GM18502 (cell line): ENCODE results near the gene RRM1.

Experiments
- ATAC-seq: cut with Tn5 transposase; IDR thresholded peaks from one replicate; pipeline ENCODE4 v1.9.1; 2021; ENCODE audit warnings: mild to moderate bottlenecking; ENCODE audit not compliant: unreplicated experiment, poor library complexity

The RRM1 gene

DNA sequence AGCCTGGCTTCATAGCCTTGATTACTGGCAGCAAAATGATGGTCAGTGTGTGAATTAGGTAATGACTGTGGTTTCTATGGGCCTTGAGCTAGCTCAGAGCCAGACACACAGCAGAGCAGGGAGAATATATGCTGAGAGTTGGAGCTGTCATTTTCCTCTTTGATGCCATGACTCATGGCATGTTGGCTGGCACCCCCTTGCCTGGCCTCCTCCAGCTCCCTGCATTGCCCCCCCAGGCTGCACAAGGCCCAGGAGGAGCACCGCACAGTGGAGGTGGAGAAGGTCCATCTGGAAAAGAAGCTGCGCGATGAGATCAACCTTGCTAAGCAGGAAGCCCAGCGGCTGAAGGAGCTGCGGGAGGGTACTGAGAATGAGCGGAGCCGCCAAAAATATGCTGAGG lies 20.3 kb upstream of the RRM1 start:
- no peak for ATAC-seq

DNA sequence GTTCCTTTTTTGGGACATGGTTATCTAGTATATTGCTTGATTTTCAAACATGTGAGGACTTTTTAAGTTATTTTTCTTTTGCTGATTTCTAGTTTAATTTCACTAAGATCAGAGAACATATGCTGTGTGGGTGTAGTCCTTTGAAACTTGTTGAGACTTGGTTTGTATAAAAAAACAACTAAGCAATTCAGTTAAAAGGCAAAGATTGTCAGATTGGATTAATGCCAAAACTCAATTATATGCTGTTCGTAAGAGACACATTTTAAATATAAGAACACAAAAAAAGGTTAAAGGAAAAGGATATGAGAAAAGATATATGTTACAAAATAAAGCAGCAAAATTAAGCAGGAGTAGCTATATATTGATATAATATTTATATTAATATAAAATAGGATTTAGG lies 17.8 kb upstream of the RRM1 start:
- no peak for ATAC-seq

DNA sequence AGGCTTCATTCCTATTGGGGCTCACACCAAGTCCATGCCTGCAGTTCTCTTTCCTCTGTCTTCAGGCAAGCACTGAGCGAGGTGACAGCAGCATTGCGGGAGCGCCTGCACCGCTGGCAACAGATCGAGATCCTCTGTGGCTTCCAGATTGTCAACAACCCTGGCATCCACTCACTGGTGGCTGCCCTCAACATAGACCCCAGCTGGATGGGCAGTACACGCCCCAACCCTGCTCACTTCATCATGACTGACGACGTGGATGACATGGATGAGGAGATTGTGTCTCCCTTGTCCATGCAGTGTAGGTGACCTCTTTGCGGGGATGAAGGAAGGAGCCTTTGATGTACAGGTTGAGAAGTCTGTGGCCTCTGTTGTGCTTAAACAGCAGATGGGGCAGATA lies 11.4 kb upstream of the RRM1 start:
- ATAC-seq: no peak

DNA sequence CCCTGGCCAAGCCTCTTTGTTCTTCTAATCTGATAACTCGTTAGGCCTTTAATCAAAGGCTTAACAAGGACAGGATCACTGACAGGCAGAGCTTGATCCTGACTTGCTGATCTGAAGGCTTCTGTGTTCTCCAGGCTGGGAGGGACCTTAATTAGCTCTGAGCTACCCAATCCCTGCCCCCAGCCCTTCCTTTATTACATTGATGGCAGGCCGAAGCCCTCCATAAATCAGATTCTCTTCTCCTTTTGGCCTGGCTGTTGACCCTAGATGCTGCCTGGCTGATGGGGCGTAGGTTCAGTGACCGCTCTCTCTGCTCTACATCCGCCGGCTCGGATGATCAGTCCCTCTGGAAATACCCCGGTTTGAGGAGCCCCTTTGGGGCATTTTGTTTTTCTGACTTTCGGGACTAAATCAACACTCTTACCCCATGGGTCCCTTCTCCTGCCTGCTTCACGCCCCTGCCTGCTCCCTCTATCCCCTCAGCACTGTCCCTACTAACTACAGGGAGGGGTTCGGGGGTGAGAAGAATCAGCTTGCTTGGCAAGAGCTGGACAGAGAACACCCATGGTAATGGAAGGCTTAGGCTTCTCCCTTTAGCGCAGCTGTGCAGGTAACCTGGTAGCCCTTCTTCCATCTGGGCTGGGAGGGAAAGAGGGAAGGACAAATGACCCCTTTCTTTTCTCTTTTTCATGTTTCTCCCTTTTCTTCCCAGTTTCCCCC lies 10.0 kb upstream of the RRM1 start:
- no peak for ATAC-seq

DNA sequence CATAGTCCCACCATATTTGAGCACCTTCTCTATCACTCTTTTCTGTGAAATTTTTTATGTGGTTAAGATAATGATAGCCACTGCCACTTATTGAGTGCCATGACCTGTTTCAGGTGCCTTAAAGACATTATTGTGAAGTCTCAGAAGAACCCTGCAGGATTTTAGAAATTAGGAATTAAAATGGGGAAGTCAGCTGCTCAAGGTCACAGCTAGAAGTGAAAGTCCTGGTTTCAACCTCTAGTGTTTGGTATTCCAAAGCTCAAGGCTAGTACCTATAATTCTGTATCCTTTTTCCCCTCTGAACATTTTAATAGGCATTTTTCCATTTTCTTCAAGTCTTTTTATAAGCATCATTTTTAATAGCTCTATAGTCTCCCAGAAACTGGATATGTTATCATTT lies 9.0 kb upstream of the RRM1 start:
- ATAC-seq: no peak

DNA sequence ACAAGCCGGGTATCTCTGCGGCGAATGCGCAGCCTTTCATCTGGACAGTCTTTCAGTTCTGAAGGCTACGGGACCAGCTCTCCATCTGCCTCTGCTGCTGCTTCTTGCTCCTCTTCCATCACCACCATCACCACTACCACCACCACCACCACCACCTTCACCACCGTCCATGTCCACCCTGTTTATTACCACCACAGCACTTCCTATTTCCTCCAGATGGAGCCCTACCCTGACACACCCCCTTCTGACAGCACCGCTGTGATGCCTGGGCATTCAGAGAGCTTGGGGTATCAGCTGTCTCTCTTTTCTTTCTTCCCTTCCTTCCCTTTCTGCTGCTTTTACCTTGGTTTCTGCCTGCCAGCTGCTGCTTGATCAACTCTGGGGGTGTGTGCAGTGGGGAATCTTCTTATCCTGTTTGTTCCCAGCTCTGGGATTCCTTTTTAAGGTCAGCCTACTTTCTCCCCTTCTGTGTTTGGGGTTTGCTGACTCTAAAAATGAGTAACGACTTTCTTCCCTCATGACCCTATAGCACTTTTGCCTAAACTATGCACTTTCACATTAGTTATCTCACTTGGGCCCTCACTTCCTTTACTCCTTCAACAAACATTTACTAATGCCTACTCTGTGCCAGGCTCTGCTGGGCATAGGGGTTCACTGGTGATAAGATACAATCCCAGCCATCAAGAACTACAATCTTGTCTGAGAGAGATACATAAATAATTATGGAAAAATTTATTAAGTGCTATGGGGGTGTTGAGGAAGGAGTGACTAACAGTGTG lies 7.8 kb upstream of the RRM1 start:
- ATAC-seq: no peak

DNA sequence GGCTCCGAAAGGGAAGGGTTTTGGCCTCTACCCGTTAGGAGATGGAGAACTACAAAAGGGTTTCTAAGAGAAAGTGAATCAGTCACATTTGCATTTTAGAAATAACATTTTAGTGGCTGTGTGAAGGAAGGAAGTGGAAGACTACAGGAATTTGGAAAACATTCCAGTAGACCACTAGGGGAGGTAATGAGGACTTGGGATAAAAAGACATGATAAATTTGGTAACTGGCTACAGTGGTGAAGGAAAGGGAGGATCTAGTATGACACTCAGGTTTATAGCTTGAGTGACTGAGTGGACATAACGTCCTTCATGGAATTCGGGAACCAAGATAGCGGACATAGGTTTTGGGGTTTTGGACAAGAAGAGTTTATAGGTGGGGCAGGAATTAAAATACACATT lies 7.0 kb upstream of the RRM1 start:
- ATAC-seq: no peak

DNA sequence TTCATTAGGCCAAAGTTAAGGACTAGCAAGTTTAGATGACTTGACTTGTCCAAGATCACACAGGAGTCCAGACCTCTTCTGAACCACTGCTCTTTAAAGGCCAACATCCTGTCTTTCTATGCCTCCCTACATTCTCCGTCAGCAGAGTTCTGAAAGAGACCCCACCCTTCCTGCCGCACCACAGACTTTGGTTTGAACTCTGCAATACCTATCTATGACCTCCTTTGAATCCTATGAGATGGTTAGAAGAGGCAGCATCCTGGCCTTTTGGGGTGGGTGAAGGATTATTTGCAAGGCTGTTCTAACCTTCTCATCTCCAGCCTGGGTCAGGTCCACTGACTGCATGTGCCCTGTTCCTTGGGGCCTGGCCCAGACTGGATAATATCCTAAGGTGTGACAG lies 4.3 kb upstream of the RRM1 start:
- no peak for ATAC-seq

DNA sequence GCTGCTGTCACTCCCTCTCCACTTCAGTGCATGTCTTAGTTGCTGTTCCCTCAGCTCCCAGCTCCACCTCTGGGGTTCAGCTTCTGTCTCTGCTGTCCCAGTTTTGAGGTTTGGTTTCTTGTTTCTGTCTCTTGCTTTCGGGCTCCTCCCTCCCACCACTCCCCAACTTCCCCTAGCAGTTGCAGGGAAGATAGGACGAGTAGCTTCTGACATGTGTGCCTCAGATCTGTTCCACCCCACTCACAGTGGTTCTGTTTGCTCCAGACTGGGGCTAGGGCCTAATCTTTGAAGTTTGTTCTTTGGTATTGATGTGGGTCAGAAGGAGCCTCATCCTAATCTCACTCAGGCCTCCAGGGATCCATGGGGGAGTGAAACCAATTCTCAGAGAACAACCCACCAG lies 2.6 kb upstream of the RRM1 start:
- ATAC-seq: no peak

DNA sequence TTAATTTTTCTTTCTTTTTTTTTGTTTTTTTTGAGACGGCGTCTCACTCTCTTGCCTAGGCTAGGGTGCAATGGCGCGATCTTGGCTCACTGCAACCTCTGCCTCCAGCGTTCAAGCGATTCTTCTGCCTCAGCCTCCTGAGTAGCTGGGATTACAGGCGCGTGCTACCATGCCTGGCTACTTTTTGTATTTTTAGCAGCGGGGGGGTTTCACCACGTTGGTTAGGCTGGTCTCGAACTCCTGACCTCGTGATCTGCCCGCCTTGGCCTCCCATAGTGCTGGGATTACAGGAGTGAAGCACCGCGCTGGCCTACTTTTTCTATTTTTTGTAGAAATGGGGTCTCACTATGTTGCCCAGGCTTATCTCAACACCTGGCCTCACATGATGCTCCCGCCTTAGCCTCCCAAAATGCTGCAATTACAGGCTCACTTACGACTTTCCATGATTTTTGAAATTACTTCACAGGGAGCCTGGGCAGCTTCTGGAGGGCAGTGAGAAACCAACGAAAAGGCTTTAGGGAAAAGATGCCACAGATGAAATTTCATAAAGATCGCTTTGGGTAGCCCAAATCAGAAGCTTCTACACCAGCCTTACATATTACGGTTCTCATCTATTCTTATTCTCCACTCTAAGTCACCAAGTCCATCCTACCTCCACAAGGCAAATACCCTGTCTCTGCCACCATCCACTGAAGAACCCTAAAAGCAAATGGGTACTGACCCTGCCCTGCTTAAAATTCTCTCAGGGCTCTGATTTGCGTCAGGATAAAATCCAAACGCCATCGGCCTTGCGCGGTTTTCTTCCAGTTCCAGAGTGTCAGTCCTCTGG lies 866 bp upstream of the RRM1 start:
- ATAC-seq: no peak

DNA sequence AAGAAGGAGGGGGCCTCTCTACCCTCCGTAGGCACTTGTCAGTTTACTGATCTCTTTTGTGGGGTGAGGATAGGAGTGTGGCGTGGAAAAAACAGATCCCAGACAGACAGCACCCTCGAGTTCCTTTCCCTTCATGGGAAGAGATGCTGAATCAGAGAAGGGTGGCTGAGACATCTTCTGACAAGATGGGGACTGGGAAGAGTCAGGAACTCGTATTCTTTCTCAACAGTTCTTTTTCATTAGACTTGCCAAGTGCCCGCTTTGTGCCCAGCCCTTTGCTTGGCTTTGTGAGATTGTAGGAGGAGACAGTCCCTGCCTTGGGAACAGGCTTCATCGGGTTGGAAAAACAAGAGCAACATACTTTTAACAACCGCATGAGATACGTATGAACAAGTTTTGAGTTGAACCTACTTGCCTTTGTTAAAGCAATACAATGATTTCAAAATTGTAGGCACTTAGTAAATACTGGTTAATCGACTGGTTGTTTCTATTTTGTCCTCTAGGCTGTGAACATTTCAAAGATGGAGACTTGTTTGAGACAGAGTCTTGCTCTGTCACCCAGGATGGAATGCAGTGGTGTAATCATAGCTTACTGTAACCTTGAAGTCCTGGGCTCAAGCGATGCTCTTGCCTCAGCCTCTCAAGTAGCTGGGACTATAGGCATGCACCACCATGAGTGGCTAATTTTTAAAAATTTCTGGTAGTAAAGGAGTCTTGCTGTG lies 1.1 kb downstream of the RRM1 start:
- no peak for ATAC-seq

DNA sequence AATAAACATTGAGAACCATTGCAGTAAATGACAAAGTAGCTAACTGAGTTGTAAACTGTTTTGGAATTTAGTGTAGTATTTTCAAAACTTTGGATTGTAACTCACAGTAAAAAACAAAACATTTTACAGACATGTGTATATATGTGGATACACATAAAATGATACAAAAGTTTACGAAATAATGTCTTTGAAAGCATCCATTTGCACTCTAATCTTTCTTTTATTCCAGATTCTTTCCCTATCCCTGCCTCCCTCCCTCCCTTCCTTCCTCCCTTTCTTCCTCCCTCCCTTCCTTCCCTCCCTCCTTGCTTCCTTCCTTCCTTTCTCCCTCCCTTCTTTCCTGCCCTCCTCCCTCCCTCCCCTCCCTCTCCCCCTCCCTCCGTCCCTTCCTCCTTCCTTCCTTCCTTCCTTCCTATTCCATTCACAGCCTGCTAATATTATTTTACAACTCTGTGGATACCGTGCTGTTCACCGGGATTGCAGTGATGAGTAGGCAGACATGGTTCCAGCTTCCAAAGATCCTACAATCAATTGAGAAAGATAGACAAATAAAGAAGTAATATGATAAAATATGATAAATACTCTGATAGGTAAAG lies 3.5 kb downstream of the RRM1 start:
- no peak for ATAC-seq

DNA sequence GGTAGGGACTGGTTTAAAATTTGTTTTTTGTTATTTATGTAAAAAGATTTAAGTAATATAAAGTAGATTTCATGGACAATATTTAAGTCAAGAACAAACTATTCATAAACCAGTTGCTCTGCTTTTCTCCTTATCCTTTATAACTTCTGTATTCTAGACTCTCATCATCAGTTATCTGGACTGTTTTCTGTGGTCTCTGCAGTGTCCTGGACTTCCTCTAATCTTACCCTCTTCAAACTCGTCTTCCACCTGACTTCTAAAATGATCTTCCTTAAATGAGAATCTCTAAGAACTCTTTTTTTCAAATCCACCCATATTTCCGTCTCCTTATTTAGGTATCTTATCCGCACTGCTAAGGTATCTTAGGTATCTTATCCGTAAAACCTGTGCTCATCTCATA lies 8.1 kb downstream of the RRM1 start:
- no peak for ATAC-seq

DNA sequence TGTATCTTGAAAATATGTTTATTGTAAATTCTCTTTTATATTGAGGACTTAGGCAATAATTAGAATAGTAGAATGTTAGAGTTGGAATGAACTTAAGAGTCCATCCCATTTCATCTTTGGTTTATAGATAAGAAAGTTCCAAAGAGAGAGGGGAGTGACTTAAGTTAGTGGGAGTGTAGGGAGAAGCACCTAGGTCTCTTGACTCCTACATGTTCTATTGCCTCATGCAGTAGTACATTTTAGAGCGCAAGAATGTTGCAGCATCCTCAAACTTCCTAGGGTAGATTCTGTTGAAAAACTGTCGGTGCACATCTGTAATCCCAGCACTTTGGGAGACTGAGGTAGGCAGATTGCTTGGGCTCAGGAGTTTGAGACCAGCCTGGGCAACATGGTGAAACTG lies 8.7 kb downstream of the RRM1 start:
- ATAC-seq: no peak

DNA sequence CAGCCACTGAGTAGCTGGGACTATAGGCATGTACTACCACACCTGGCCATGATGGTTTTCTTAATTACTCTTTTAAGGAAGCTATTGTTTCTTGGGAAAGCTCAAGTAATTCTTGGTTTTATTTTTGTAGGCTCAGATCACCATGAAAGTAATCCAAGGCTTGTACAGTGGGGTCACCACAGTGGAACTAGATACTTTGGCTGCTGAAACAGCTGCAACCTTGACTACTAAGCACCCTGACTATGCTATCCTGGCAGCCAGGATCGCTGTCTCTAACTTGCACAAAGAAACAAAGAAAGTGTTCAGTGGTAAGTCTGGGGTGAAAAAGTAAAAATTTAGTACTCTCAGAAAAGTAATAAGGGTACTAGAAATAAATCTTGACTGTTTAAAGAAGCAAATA lies 11.3 kb downstream of the RRM1 start:
- no peak for ATAC-seq

DNA sequence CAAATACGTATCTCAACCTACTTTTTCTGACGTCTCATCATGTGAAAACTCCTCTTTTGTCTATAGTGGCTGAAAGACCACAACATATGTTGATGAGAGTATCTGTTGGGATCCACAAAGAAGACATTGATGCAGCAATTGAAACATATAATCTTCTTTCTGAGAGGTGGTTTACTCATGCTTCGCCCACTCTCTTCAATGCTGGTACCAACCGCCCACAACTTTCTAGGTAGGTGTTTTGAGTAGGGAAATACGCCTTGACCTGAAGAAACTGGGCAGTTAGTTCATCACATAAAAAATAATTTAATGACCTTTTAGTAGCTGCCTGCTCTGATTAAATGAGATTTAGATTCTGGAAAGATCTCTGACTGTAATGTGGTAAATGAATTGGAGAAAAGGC lies 17.2 kb downstream of the RRM1 start:
- ATAC-seq: no peak

DNA sequence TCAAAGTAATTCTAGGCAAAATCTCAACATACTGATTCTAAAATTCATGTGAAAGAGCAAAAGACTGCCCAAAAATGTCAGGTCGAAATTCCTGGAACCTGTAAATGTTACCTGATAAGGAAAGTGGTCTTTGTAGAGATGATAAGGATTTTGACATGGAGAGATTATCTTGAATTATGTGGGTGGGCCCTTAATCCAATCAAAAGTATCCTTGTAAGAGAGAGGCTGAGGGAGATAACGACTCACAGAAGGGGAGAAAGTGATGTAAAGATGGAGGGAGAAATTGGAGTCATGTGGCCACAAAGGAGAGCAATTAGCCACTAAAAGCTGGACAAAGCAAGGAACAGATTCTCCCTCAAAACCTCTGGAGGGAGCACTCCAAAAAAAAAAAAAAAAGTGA lies 20.5 kb downstream of the RRM1 start:
- no peak for ATAC-seq

DNA sequence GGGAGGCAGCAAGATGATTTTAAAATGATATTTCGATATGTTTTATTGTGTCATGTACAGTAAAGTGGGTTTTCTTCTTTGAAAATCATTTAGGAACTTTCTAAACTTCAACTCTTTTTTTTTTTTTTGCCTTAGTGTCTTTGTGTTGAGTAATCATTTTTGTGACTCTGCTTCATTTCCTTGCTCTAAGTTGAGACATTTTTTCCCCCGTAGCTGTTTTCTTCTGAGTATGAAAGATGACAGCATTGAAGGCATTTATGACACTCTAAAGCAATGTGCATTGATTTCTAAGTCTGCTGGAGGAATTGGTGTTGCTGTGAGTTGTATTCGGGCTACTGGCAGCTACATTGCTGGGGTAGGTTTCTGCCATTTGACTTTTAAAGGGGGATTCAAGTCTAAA lies 23.5 kb downstream of the RRM1 start:
- no peak for ATAC-seq

DNA sequence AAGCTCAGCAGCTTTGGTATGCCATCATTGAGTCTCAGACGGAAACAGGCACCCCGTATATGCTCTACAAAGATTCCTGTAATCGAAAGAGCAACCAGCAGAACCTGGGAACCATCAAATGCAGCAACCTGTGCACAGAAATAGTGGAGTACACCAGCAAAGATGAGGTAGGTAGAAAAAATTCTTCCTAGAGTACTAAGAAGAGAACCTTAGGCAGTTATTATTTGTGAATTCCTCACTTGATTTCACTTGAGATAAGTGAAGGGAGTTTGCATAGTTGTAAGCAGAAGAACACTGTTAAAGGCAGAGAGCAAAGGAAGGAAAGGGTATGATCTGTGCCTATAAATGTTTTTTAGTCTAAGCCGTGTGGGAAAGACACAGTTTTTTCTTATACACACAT lies 28.6 kb downstream of the RRM1 start:
- ATAC-seq: no peak

DNA sequence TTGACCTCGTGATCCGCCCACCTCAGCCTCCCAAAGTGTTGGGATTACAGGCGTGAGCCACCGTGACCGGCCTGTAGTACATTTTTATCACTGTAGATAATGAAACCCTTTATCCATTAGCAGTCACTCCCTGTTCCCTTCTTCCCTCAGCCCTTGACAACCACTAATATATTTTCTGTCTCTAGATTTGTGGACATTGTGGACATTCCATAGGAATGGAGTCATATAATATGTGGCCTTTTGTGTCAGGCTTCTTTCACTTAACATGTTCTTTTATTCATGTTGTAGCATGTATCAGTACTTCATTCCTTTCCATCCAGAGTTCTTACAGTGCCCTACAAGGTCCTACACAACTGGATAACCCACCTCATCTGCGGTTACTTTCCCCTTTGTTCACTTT lies 30.5 kb downstream of the RRM1 start:
- ATAC-seq: no peak
